ENCODE data around the gene ARHGAP5. TPM values are rescaled to one million over a fixed set of nuclear protein-coding genes. Genes with fewer than 3 reads are reported as not detected.

The ARHGAP5 gene
- total and polyA plus RNA-seq, 2 donors (not counting 1 experiment from before 2014, with no cell fraction given) = 6.4 to 65.0 TPM

- no peaks in the 10 kb centered on the region for H3K79me2 ChIP-seq (ENCODE audit: control insufficient read depth, insufficient read depth, low read length)
- Mint-ChIP-seq H3K4me3 (no peak overlapping the region), H3K4me1 (peaks cover 3% of the 10 kb centered on the region), H3K27ac (no peak overlapping the region), H3K27me3 (peaks cover 16% of the 10 kb centered on the region), H3K9me3 (ENCODE audit: insufficient read depth) (no peaks in the 10 kb centered on the region)
- WGBS (ENCODE audit: insufficient coverage) = no CpG with 5 or more reads among the region's 1 CpG
- no peak overlapping the region for H3K27ac ChIP-seq (ENCODE audit: low read length in 2 of 2)
- no peak overlapping the region for H3K4me2 ChIP-seq (replicated peaks; ENCODE audit: low read depth, low read length, poor library complexity, severe bottlenecking)
- H3K9me3 ChIP-seq (ENCODE audit: control extremely low read depth in 1 of 3, control insufficient read depth in 2 of 3, insufficient read depth in 1 of 3, low read length in 2 of 3) = no peaks in the 10 kb centered on the region
- CTCF ChIA-PET = interaction anchor here (0.6 kb wide), 1 partner anchor 209 kb away, joined by 3 read pairs; no protein-coding TSS in a partner anchor
- H2AFZ ChIP-seq (ENCODE audit: insufficient read depth, low read depth, low read length, poor library complexity, severe bottlenecking) = no peak overlapping the region
- TF ChIP-seq EZH2 (IDR thresholded peaks at IDR 0.05; ENCODE audit: borderline replicate concordance, insufficient read depth, low read depth, low read length, poor library complexity, severe bottlenecking) (no peak), CTCF (IDR thresholded peaks at IDR 0.05) (no peak)
- H3K36me3 ChIP-seq (replicated peaks in 1 of 2; ENCODE audit: control extremely low read depth in 1 of 2, control insufficient read depth in 1 of 2, extremely low read depth in 1 of 2, insufficient read depth in 2 of 2, low read length in 1 of 2) = no peaks in the 10 kb centered on the region
- intact Hi-C loops (cut with micrococcal nuclease) = no loop called here
- H3K4me1 ChIP-seq (ENCODE audit: control insufficient read depth in 2 of 2, insufficient read depth in 2 of 2, low read length in 2 of 2) = no peaks in the 10 kb centered on the region
- H3K27me3 ChIP-seq (replicated peaks in 1 of 4; ENCODE audit: control extremely low read depth in 1 of 4, control insufficient read depth in 3 of 4, insufficient read depth in 4 of 4, low read length in 3 of 4) = no peaks in the 10 kb centered on the region
- no peaks in the 10 kb centered on the region for H4K20me1 ChIP-seq (ENCODE audit: control insufficient read depth, insufficient read depth, low read length, poor library complexity, severe bottlenecking)
- DNase-seq (no peak), ATAC-seq (ENCODE audit: low read depth) (no peak)
- POLR2A ChIA-PET = no interaction called here
- H3K9ac ChIP-seq (ENCODE audit: low read length) = no peak overlapping the region
- no peak overlapping the region for H3K4me3 ChIP-seq (ENCODE audit: control extremely low read depth in 1 of 5, extremely low read depth in 1 of 5, insufficient read depth in 1 of 5, low read depth in 2 of 5, low read length in 4 of 5)
Observed at GRCh38 chr14:32038876-32039275, 38.2 kb upstream of the ARHGAP5 start.

DNA sequence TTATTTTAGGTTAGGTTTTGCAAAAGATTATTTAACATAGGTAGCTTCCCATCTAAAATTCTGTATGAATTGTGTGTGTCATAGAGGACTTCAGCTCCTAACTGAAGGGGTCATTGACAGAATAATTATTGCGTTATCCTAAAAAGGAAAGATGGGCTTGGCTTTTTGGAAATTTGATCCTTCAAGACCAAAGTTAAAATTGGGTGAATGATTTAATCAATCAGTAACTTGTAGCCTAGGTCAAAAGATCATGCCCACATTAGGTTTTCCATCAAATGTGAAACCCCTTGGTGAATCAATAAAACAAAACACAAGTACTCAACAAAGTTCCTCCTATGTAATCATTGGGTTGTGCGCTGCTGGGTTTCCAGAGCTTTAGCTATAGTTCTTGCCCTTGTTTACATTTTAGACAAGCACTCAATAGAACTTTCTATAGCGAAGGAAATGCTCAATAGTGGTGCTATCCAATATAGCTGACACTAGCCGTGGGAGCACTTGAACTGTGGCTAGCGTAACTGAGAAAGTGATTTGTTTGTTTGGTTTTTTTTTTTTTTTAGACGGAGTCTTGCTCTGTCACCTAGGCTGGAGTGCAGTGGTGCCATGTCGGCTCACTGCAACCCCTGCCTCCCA is 37.6 kb upstream of the ARHGAP5 start:
- Histone ChIP-seq H3K4me1 (ENCODE audit: control insufficient read depth in 2 of 2, insufficient read depth in 2 of 2, low read length in 2 of 2) (no peaks in the 10 kb centered on the region), H4K20me1 (ENCODE audit: control insufficient read depth, insufficient read depth, low read length, poor library complexity, severe bottlenecking) (no peaks in the 10 kb centered on the region), H3K27ac (ENCODE audit: low read length in 2 of 2) (no peak overlapping the region), H3K36me3 (replicated peaks in 1 of 2; ENCODE audit: control extremely low read depth in 1 of 2, control insufficient read depth in 1 of 2, extremely low read depth in 1 of 2, insufficient read depth in 2 of 2, low read length in 1 of 2) (no peaks in the 10 kb centered on the region), H3K9ac (ENCODE audit: low read length) (no peak overlapping the region), H3K4me3 (ENCODE audit: control extremely low read depth in 1 of 5, extremely low read depth in 1 of 5, insufficient read depth in 1 of 5, low read depth in 2 of 5, low read length in 4 of 5) (no peak overlapping the region), H2AFZ (ENCODE audit: insufficient read depth, low read depth, low read length, poor library complexity, severe bottlenecking) (no peak overlapping the region), H3K27me3 (replicated peaks in 1 of 4; ENCODE audit: control extremely low read depth in 1 of 4, control insufficient read depth in 3 of 4, insufficient read depth in 4 of 4, low read length in 3 of 4) (no peaks in the 10 kb centered on the region), H3K79me2 (ENCODE audit: control insufficient read depth, insufficient read depth, low read length) (no peaks in the 10 kb centered on the region), H3K4me2 (replicated peaks; ENCODE audit: low read depth, low read length, poor library complexity, severe bottlenecking) (no peak overlapping the region), H3K9me3 (ENCODE audit: control extremely low read depth in 1 of 3, control insufficient read depth in 2 of 3, insufficient read depth in 1 of 3, low read length in 2 of 3) (no peaks in the 10 kb centered on the region)
- Mint-ChIP-seq H3K4me1 (peaks cover 3% of the 10 kb centered on the region), H3K9me3 (ENCODE audit: insufficient read depth) (no peaks in the 10 kb centered on the region), H3K27ac (no peak overlapping the region), H3K27me3 (peaks cover 16% of the 10 kb centered on the region), H3K4me3 (no peak overlapping the region)
- 92% methylated on average over 3 of the region's 7 CpGs for WGBS (ENCODE audit: insufficient coverage)
- TF ChIP-seq EZH2 (IDR thresholded peaks at IDR 0.05; ENCODE audit: borderline replicate concordance, insufficient read depth, low read depth, low read length, poor library complexity, severe bottlenecking) (no peak), CTCF (IDR thresholded peaks at IDR 0.05) (no peak)
- no peak for ATAC-seq (ENCODE audit: low read depth)
- CTCF ChIA-PET = no interaction called here
- intact Hi-C loops (cut with micrococcal nuclease) = no loop called here
- POLR2A ChIA-PET = no interaction called here
- DNase-seq = no peak

Data from B cell (primary cell).